LHCN-M2 (cell line): ENCODE data around the gene WSB1. TPM values are rescaled to one million over a fixed set of nuclear protein-coding genes. Genes with fewer than 3 reads are reported as not detected.
A peak's percentile ranks its signal among the peaks of the same experiment; 100 is the strongest.
"Not testable (repeated sequence)": the region's sequence is repeated elsewhere in the genome, so short reads cannot be mapped to it uniquely, and the experiment has no call there.

Source experiments
- DNase-seq: peaks from one replicate; pipeline ENCODE4 v3.0.0-alpha.2; 2012; ENCODE audit warnings: low read depth
- polyA plus RNA-seq: library from polyadenylated mRNA; unstranded; fragments of >200 nt; gene quantifications from one replicate; pipeline ENCODE4 v1.2.1, GENCODE V29; 2012; ENCODE audit warnings: missing spikeins
- total RNA-seq: library from RNA; depleted of rRNA; stranded (reverse); fragments of >200 nt; gene quantifications from 2 replicates; pipeline ENCODE4 v1.2.3, GENCODE V29; 2014; rRNA removed

The WSB1 gene, protein sequence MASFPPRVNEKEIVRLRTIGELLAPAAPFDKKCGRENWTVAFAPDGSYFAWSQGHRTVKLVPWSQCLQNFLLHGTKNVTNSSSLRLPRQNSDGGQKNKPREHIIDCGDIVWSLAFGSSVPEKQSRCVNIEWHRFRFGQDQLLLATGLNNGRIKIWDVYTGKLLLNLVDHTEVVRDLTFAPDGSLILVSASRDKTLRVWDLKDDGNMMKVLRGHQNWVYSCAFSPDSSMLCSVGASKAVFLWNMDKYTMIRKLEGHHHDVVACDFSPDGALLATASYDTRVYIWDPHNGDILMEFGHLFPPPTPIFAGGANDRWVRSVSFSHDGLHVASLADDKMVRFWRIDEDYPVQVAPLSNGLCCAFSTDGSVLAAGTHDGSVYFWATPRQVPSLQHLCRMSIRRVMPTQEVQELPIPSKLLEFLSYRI
- 75.1 and 82.6 TPM in 2 replicates for total RNA-seq
- polyA plus RNA-seq, result 21.3 TPM

GRCh38 chr17:27293898-27294688, at the start of gene WSB1:
Gene WSB1, plus strand, starts transcription at chr17:27294114. Its CDS starts 282 bp downstream, at chr17:27294396.
- peak; percentile 92 for DNase-seq

- peak; percentile 93 for DNase-seq
Measured at GRCh38 chr17:27244491-27245223, 49.3 kb upstream of the WSB1 start.

- peak; percentile 92 for DNase-seq
Measured at GRCh38 chr17:27245230-27245696, 48.7 kb upstream of the WSB1 start.

GRCh38 chr17:27246537-27246936, 47.4 kb upstream of the WSB1 start:
- DNase-seq, result no peak

GRCh38 chr17:27247071-27247957, 46.6 kb upstream of the WSB1 start:
- DNase-seq, result peak; percentile 58

- DNase-seq, result no peak
Measured at GRCh38 chr17:27247958-27248342, 46.0 kb upstream of the WSB1 start.

DNA sequence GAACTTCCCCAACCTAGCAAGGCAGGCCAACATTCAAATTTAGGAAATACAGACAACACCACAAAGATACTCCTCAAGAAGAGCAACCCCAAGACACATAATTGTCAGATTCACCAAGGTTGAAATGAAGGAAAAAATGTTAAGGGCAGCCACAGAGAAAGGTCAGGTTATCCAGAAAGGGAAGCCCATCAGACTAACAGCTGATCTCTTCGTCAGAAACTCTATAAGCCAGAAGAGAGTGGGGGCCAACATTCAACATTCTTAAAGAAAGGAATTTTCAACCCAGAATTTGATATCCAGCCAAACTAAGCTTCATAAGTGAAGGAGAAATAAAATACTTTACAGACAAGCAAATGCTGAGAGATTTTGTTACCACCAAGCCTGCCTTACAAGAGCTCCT, 43.1 kb upstream of the WSB1 start:
- not testable (repeated sequence) for DNase-seq

DNA sequence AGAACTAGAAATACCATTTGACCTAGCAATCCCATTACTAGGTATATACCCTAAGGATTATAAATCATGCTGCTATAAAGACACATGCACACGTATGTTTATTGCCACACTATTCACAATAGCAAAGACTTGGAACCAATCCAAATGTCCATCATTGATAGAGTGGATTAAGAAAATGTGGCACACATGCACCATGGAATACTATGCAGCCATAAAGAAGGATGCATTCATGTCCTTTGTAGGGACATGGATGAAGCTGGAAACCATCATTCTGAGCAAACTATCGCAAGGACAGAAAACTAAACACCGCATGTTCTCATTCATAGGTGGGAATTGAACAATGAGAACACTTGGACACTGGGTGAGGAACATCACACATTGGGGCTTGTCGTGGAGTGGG, 39.1 kb upstream of the WSB1 start:
- DNase-seq, result not testable (repeated sequence)

GRCh38 chr17:27256225-27257030, 37.5 kb upstream of the WSB1 start:
- DNase-seq, result peak; percentile 9

DNA sequence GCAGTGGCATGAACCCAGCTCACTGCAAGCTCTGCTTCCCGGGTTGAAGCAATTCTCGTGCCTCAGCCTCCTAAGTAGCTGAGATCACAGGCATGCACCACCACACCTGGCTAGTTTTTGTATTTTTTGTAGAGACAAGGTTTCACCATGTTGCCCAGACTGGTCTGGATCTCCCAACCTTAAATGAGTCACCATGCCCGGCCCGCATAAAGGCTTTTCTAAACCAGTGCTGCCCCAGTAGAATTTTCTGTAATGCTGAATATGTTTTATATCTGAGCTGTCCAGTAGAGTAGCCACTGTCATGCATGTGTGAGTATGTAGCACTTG, 36.9 kb upstream of the WSB1 start:
- DNase-seq, result no peak

GRCh38 chr17:27259356-27259755, 34.6 kb upstream of the WSB1 start:
- DNase-seq, result peak; percentile 10

DNA sequence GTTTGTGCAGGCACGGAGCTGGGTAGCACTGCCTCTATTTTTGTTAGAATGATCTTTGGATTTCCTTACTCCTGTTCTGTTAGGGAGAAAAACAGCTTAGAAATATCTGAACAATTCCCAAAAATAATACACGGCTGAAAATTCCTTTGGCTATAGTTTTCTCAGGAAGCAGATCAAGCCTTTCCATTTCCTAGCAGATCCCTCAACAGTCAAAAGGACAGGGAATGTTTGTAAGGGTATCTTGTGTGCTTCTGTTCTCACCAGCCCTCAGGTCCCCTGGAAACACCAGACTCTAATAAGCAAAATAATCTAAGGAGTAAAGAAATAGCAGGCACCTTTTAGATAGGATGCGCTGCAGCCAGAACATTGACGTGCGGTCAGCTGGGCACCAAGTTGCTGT, 30.5 kb upstream of the WSB1 start:
- no peak for DNase-seq

GRCh38 chr17:27264068-27264812, 29.7 kb upstream of the WSB1 start:
- DNase-seq, result no peak

- no peak for DNase-seq
Measured at GRCh38 chr17:27265333-27265732, 28.6 kb upstream of the WSB1 start.

- no peak for DNase-seq
Measured at GRCh38 chr17:27266228-27266627, 27.7 kb upstream of the WSB1 start.

DNA sequence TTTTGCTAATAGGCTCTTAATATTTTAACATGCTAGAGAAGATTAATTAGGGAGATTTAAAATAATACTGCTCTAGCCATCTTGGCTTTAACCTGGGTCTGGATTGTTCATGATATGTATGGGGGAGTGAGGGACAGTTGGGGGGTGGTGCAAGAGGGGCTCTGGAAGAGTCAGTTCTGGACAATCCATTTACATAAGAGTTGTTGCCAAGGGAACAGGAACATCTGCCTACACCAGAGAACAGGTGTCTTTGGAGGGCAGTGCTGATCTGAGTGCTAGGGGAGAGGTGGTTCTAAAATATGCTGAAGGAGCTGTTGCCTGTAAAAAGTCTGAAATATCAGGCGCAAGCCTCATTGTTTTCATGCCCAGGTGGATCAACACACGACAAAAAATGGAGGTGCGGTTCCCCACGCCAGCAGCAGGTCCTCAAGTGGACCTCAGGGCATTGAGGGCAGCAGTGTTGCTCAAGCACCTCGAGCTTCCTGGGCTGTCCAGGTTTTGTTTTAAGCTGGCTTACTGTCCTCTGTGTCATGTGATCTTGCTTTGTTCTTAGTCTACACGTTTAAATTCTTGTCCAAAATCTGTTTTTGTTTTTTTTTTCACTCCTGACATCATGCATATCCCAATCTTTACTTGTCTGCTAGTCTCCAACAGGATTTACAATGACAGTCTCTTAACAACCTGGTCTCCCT, 25.4 kb upstream of the WSB1 start:
- no peak for DNase-seq

DNA sequence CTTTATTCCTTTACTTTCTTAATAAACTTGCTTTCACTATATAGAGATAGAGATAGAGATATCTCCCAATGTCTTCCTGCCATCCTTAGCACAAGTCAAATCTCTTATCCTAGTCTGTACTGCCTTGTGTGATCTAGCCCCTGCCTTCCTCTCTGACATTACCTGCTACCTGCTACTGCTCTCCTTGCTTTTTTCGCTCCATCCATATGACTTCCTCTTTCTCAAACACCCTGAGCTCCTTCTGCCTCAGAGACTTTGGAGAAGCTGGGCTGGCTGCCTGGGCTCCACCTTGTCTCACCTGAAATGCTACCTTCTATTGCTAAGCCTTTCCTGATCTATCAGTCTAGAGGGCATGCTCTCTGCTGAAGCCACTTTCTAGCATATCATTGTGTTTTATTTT, 24.7 kb upstream of the WSB1 start:
- DNase-seq, result no peak

GRCh38 chr17:27269974-27270373, 23.9 kb upstream of the WSB1 start:
- DNase-seq, result no peak

GRCh38 chr17:27276653-27277156, 17.2 kb upstream of the WSB1 start:
- DNase-seq, result no peak
